GM19455 (cell line): ENCODE data around the gene STAC2.

Experiments
- ATAC-seq: cut with Tn5 transposase; IDR thresholded peaks from one replicate; pipeline ENCODE4 v1.9.1; 2021; ENCODE audit not compliant: unreplicated experiment

STAC2 gene

DNA sequence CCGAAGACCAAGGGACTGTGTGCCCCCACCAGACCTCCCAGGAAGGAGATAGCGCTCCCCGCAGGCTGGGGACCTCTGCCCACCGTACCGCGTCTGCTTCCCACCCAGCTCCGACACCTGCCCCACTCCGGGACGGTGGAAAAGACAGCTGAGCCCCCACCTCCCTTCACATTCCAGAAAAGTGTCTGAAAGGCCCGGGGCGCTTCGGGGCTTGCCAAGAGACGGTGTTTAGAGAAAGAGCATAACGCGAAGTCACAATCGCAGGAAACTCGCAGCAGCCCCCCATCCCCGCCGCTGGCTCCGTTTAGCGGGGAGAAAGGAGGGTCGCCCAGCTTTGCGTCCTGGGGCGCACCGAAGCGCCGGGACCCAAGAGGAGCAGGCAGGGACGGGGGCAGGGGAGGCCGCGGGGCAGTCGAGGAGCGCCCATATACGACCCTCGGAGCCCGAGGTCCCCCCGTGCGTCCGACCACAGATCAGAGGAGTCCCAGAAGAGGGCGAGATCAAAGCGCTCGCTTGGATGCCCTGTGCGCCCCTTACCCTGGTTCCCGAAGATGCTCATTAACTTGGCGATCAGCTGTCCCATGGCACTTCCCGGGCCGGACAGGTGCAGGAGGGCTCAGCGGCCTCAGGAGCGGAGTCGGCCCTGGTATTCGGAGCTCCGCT is 60.4 kb downstream of the STAC2 start:
- no peak for ATAC-seq

DNA sequence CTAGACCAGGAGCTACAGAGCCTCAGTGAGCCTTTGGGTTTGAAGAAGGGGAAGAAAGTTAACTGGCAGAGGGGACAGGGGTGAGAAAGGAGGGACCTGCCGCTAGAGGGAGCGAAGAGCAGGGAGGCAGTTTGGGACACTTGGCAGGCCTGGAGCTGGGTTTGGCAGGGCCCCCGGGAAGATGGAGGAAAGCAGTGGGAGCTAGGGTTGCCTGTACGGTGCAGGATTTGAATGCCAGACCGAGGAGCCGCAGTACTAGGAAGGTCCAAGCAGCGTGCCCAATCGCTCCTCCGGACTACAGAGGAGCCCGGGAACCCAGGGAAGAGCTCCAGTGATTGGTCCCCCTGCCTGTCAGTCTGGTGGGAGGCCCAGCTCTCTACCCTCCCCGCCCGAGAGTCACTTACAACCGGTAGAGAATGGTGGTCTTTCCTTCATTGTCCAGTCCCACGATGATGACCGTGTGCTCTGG is 61.0 kb downstream of the STAC2 start:
- peak; percentile 80 for ATAC-seq

DNA sequence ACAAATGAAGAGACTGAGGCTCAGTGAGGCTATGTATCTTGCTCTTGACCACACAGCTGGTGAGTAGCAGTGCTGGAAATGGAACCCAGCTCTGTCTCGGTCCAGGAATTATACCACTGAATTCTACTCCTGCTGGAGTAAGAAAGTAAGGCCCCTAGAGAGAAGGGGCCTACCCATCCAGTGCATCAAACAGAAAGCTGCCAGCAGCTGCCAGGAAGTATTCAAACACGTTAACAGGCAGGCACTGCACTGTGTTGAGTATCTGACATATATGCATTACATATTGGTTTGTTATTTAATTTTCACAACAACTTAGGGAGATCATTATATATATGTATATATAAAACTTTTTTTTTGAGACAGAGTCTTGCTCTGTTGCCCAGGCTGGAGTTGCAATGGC is 63.8 kb downstream of the STAC2 start:
- no peak for ATAC-seq
